ENCODE measurements around the gene RBM17.

DNA sequence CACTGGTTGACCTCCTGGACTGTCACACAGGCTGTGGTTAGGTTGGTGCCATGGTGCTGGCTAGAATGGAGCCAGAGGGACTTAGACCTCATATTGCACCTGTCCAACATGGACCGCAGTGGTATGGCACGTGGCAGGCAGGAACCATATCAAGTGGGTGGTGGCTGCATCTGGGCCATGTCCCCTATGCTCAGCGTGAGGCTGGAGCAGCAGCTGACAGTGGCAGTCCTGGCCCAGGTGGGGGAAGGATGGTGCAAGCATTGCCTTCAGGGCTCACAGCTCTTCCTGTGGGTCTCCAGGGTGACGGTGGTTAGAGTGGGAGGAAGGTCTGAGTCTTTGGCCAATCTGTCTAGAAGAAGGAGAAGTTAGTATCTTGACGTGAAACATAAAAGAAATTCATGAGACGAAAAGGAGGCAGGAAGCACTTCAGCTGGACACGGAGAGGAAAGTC is 59.4 kb downstream of the RBM17 start:
- TF ChIP-seq POLR2A (IDR thresholded peaks at IDR 0.05; ENCODE audit: low read depth, low read length): no peak
- no peak for TF ChIP-seq POLR2AphosphoS5 (IDR thresholded peaks at IDR 0.05; ENCODE audit: low read depth, low read length)
- TF ChIP-seq POU2F2 (IDR thresholded peaks at IDR 0.05; ENCODE audit: low read depth, low read length): no peak
- TF ChIP-seq TAF1 (IDR thresholded peaks at IDR 0.05; ENCODE audit: low read depth, low read length): no peak

Data from GM12891 (cell line).